Stimulated activated CD8-positive, alpha-beta memory T cell treated with anti-CD3 and anti-CD28 coated beads, Interleukin-12 subunit alpha, Interleukin-12 subunit beta, amount 100 ng/mL, for 1 hour (primary cell): Measurements from ENCODE around the gene CELF2.

Experiments
- DNase-seq: peaks from one replicate; pipeline ENCODE4 v3.0.0-alpha.2; 2020; ENCODE audit warnings: low read depth

Gene CELF2

DNA sequence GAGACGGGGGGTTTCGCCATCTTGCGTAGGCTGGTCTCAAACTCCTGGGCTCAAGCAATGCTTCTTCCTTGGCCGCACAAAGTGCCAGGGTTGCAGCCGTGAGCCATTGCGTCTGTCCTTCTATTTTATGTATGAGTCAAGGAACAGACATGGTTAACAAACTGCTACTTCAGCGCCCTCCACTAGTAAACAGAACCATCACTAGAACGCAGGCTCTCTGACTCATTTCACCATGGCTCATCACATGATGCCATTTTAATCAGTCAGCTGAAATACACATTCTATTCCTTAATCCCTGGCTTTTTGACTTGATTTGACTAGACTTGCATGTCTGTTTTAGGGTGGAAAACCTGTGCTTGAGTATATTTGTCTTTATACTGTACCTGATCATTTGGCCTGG lies 41.3 kb downstream of the CELF2 start:
- no peak for DNase-seq

GRCh38 chr10:11063856-11064255 lies 46.2 kb downstream of the CELF2 start:
- no peak for DNase-seq

DNA sequence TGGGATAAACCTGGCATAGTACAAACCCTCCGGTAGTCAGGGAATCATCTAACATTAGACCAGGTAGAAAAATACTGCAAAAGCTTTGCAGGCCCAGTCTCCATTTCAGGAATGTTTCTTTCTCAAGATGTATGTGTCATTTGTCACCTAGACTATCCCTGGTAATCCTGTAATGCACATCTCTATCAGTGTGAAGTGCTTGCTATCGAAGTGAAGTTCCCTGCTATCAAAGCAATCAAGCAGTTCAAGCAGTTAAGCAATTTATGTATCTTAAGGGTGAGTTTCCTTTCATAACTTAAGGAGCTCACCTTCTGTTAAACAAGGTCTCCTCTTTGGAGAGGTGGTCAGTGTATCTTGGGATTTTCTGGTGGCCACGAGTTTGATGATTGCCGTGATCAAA lies 47.2 kb downstream of the CELF2 start:
- no peak for DNase-seq

- no peak for DNase-seq
Measured at GRCh38 chr10:11065567-11065966, 47.9 kb downstream of the CELF2 start.

GRCh38 chr10:11066520-11066919 lies 48.8 kb downstream of the CELF2 start:
- DNase-seq: no peak

GRCh38 chr10:11068861-11069633 lies 51.4 kb downstream of the CELF2 start:
- no peak for DNase-seq

DNA sequence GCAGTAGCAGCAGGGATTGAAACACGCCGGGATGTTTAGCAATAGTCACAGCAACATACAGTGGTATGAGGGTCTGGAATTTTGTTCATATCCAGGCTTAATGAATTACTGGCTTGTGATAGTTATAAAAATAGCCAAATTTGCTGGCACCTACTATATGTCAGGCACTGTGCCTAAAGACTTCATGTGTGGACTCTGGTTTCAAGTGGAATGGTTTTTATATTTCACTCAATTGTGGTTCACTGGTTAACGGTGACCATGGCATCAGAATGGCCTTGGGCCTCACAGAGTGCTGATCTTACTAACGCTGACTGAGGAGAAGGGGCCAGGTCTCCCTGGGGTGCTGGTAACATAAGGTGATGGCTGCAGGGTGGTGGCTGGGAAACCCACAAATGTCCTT lies 55.7 kb downstream of the CELF2 start:
- DNase-seq: no peak

DNA sequence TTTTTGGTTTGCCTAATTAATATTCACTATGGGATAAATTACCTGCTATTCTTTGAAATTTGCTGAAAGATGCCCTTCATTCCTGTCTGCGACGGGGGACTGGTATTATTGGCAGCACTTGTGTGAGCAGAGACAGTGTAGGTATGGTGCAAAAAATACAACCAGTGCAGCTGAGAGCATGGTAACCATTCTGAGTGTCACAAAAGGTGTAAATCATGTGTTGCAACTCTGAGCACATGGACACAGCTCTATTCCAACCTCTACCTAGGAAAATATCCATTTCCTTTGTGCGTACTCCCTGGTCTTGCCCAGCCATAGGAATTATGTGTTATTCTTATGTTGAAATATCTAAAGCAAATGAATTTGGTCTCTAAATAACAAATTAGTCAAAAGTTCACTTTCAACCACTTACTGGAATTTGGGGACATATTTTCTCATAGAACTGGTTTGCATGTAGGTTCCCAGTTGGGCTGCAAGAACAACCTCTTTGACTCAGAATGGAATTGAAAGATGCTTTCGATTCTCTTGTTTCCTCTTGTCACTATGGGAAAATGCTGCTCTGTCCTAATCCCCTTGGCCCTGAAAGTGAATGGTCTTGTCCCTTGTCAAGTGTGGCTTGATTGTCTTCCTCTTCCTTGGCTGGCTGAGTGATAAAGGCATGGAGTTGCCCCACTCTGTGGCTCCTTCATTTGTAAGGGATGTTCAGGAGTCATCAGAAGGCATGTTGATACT lies 57.0 kb downstream of the CELF2 start:
- no peak for DNase-seq

DNA sequence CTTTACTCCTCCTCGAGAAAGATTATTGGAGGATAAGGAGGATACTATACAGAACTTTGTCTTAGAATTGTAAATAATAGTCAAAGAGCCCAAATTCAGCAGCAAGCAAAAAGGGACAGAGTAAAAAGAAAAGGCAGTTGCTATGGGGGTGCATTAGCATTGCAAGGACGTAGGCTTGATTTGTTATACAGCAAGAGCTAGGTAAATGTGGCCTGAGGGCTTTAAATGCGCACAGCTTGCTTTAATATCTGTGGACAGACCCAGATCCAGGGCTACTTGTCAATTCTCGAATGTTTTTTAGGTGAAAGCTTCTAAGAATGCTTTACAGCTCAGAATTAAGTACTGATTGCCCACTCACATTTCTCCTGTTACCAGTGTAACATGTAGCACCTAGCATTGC lies 58.5 kb downstream of the CELF2 start:
- DNase-seq: no peak

GRCh38 chr10:11080564-11080984 lies 62.9 kb downstream of the CELF2 start:
- DNase-seq: no peak

GRCh38 chr10:11081408-11081807 lies 63.7 kb downstream of the CELF2 start:
- DNase-seq: no peak

- DNase-seq: no peak
Measured at GRCh38 chr10:11082526-11082925, 64.9 kb downstream of the CELF2 start.

DNA sequence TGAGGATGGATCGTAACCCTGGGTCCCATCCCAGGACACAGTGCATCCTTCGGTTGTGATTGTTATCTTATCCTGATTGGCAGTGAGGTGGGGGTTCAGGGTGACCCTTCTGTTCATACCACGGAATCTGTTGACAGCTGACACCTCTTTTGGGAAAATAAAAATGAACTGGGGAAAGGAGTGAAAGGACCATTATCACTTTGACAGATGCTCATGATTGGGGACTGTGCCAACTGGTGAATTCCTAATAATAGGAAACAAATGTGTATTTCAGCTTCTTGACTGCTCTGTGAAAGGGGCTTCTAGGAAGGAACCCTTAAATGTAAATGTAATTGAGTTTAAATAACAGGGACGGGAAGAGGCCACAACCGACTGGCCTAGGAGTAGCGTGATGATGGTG lies 65.4 kb downstream of the CELF2 start:
- DNase-seq: no peak

- no peak for DNase-seq
Measured at GRCh38 chr10:11085545-11085944, 67.9 kb downstream of the CELF2 start.

GRCh38 chr10:11086177-11086840 lies 68.6 kb downstream of the CELF2 start:
- DNase-seq: no peak

DNA sequence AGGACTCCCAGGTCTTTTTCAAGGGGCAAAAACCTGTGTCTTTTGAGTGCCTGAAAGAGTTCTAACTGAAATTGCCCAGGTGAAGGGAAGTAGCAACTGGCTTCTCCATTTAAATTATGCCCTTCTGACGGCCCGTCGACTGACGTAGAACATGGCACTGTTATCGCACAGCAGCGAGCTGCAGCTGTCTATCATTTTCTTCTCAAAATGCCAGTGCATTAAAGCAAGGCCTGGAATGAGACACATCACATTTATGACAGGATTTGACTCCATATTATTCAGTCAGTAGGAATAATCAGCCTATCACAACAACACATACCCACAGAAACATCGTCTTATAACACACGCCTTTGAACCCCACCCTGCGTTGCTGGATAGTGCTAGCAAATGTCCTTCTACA lies 69.7 kb downstream of the CELF2 start:
- no peak for DNase-seq

- no peak for DNase-seq
Measured at GRCh38 chr10:11088709-11089108, 71.0 kb downstream of the CELF2 start.

GRCh38 chr10:11089272-11089671 lies 71.6 kb downstream of the CELF2 start:
- DNase-seq: no peak

DNA sequence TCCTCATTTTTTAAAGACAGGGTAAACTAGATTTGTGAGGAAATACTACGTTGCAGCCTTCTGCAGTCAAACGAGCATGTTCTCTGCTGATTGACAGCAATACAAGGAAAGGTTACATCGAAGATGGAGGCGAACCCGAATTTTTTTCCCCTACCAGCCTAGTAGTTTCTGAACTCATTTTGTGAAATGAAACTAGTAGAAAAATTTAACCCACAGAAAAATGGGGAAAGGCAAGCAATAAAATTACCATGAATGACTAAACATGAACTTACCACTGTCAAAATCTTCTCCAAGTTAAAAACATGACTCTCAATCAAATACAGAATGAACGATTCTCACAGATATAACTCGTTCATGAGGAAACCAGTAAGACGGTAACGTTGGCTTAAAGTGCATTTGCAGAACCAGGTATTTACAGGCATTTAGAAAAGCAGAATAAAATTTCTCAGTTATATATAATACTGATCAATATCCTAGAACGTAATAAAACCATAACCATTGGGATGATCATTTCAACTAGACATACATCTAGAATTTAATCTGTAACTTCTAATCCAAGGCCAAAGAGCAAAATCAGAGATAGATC lies 73.9 kb downstream of the CELF2 start:
- DNase-seq: no peak

DNA sequence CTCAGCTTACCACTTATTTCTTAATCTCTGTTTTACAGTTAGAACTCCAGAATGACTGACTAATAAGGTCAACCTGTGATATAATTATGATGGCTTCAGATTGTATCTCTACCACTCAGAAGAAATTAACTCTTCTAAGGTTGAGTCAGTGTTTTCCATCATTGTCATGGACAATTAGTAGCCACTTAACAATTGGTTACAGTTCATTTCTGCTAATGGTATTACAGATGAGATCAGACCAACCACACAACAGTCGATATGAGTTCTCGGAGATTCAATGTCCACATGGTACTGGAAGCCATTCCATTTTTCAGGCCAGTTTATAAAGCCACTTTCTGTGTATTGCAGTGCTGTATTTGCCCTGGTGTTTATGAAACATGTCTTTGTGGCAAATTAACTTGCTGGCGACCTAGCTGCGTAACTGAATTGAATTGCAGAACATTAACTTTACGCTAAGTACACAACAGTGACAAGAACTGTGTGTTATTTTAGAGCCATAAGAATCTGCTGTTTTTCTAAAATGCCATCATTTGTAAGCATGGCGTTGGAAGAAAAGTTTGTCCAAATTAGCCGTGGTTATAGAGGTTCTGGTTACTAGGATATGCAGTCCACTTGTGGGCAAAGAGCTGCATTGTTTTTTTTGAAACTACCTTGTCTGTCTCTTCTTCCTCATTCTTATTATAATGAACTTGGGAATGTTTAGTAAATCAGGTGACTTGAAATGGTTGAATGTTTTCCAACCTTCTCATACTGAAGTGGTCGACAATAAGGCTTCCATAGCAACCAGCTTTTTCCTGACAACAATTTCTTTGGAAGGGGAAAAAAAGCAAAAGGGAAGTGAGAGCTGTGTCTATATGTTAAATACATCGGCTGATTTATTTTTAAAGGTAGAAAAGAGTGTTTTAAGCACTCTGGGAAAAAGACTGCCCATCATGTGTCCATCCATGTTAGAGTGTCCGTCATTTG lies 76.4 kb downstream of the CELF2 start:
- DNase-seq: no peak

DNA sequence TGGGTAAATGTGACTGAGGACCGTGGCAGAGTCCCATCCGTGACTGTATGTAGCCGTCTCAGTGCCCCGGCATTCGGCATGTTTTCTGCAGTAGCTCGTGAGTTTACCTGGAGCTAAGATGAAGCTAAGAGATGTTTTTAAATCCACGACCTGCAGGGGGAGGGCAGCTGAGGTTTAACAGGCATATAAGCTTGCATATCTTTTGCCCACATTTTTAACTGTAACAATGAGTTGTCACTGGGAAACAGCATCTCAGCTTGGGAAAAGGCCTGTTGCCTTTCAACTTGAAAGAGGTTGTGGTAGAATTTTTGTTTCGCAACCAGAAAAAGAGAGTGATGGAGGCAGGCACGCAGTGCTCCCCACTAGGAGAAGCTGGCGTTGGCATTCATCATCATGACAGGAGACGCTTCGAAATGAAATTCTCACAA lies 77.7 kb downstream of the CELF2 start:
- no peak for DNase-seq

- no peak for DNase-seq
Measured at GRCh38 chr10:11096422-11096821, 78.8 kb downstream of the CELF2 start.
